DND-41 (cell line): Measurements from ENCODE around the gene GPR161.

ENCODE experiments used
- ATAC-seq: fragments of 200-7000 bp; cut with Tn5 transposase; 3 replicates; pipeline ENCODE4 v1.9.1; 2021; ENCODE audit warnings: low read depth; ENCODE audit not compliant: insufficient read depth
- DNase-seq: peaks from one replicate; pipeline ENCODE4 v3.0.0-alpha.2; 2020
- H2AFZ ChIP-seq: 2 replicates; pipeline ENCODE4 v1.6.0; 2012; ENCODE audit warnings: low read depth, low read length
- H3K27ac ChIP-seq: 2 replicates; pipeline ENCODE4 v1.5.1; 2012; ENCODE audit warnings: low read length, inconsistent platforms
- H3K27me3 ChIP-seq: fragments of 200-600 bp; sonication (generic); 2 replicates; pipeline ENCODE4 v1.6.0; 2012; ENCODE audit warnings: low read length, mild to moderate bottlenecking, inconsistent platforms; ENCODE audit not compliant: insufficient read depth, poor library complexity
- H3K36me3 ChIP-seq: 2 replicates; pipeline ENCODE4 v1.5.1; 2012; ENCODE audit warnings: low read length, inconsistent platforms; ENCODE audit not compliant: insufficient read depth
- H3K4me1 ChIP-seq: 2 replicates; pipeline ENCODE4 v1.5.1; 2012; ENCODE audit warnings: mild to moderate bottlenecking, low read length; ENCODE audit not compliant: insufficient read depth
- H3K4me2 ChIP-seq: 2 replicates; pipeline ENCODE4 v1.6.0; 2012; ENCODE audit warnings: mild to moderate bottlenecking, moderate library complexity, low read length, inconsistent platforms; ENCODE audit not compliant: insufficient read depth
- H3K4me3 ChIP-seq, 2 experiments: fragments of 200-600 bp in 1 of 2; shearing (Covaris generic) in 1 of 2; 2 replicates each; pipeline ENCODE4 v1.5.1; 2012 to 2016; ENCODE audit warnings: inconsistent platforms in 2 of 2, low read length in 2 of 2, mild to moderate bottlenecking in 2 of 2, low read depth in 1 of 2, moderate library complexity in 1 of 2
- H3K79me2 ChIP-seq: 2 replicates; pipeline ENCODE4 v1.6.0; 2012; ENCODE audit warnings: low read length, inconsistent platforms; ENCODE audit not compliant: insufficient read depth
- H3K9ac ChIP-seq: 2 replicates; pipeline ENCODE4 v1.6.0; 2012; ENCODE audit warnings: low read depth, mild to moderate bottlenecking, inconsistent platforms, low read length, moderate library complexity
- H3K9me3 ChIP-seq: 2 replicates; pipeline ENCODE4 v1.5.1; 2012; ENCODE audit warnings: low read length, moderate library complexity, mild to moderate bottlenecking, inconsistent platforms; ENCODE audit not compliant: insufficient read depth, severe bottlenecking
- H4K20me1 ChIP-seq: 2 replicates; pipeline ENCODE4 v1.6.0; 2012; ENCODE audit warnings: low read length; ENCODE audit not compliant: insufficient read depth
- EZH2 ChIP-seq: IDR thresholded peaks from 3 replicates; pipeline ENCODE4 v1.6.1; 2012; ENCODE audit warnings: borderline replicate concordance, low read depth, mild to moderate bottlenecking, moderate library complexity, low read length, inconsistent platforms; ENCODE audit not compliant: severe bottlenecking
- TF ChIP-seq, protein P1 (sequence below): IDR thresholded peaks from 2 replicates; pipeline ENCODE4 v1.5.1; 2012; ENCODE audit warnings: borderline replicate concordance, low read length, moderate library complexity, mild to moderate bottlenecking; ENCODE audit not compliant: poor library complexity, severe bottlenecking; ENCODE audit errors: extremely low read depth

The GPR161 gene

DNA sequence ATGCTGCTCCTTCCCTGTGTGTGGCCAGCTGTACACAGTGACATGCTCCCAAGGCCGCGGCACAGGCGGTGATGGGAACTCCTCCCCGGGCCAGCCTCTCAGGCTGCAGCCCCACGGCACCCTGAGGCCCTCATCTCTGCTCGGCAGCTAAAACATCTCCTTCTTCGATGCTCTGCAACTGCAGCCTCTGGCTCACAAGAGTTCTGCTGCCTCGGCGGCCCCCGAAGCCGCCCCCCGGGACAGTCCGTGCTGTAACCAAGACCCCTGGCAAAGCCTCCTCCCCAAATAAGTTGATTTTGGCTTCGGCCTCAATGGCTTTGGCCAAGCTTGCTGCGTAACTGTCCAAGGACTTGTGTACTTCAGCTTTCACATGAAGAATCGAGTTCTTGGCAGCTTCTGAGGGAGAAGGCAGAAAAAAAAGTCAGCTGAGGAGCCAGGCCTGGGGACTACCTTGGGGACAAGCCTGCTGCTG, 51.3 kb downstream of the GPR161 start:
- Histone ChIP-seq H2AFZ (no peak overlapping the region), H3K27me3 (no peaks in the 10 kb centered on the region), H3K4me1 (no peaks in the 10 kb centered on the region), H3K79me2 (no peaks in the 10 kb centered on the region), H4K20me1 (no peaks in the 10 kb centered on the region), H3K4me3 (no peak overlapping the region), H3K36me3 (peaks cover 21% of the 10 kb centered on the region), H3K9me3 (no peaks in the 10 kb centered on the region), H3K4me2 (no peak overlapping the region), H3K27ac (no peak overlapping the region), H3K9ac (no peak overlapping the region)
- DNase-seq, result no peak
- no peak for ATAC-seq
- TF ChIP-seq EZH2, result no peak
- TF ChIP-seq, protein P1, sequence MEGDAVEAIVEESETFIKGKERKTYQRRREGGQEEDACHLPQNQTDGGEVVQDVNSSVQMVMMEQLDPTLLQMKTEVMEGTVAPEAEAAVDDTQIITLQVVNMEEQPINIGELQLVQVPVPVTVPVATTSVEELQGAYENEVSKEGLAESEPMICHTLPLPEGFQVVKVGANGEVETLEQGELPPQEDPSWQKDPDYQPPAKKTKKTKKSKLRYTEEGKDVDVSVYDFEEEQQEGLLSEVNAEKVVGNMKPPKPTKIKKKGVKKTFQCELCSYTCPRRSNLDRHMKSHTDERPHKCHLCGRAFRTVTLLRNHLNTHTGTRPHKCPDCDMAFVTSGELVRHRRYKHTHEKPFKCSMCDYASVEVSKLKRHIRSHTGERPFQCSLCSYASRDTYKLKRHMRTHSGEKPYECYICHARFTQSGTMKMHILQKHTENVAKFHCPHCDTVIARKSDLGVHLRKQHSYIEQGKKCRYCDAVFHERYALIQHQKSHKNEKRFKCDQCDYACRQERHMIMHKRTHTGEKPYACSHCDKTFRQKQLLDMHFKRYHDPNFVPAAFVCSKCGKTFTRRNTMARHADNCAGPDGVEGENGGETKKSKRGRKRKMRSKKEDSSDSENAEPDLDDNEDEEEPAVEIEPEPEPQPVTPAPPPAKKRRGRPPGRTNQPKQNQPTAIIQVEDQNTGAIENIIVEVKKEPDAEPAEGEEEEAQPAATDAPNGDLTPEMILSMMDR, result no peak

DNA sequence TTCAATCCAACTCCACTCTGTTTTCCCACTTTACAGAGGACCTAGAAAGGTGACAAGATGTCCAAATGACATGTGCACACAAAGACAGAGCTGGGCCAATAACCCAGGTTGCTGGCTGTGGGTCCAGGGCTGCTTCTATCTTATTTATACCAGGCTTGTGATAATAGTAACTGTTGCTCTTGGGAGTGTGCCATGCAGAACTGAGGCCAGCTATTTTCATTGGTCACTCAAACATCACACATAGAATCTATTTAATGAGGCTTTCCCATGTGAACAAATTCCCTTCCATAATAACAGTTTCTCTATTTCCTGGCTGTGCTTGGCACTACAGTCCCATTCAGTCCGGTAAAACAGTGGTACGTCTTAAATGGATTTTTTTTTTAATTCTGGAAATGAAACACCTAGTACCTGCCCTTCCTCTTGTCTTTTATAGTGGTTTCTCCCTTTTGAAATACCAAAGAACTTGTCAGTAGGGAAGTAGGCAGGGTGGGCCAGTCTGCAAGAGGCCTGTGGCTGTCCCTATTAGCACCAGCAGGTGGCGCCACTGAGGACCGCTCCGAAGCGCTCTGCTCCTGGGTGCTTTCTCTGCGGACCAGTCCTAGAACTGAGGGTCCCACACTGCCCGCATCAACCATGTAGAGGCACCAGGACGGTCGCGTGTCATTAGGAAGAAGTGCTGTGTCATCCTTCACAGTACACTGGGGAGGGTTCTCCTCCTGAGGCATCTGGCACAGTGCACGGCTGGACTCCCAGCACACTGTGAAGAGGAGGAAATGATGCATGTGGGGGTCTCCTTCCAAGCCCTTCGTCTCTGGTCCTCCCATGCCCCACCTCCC, 52.1 kb downstream of the GPR161 start:
- no peaks in the 10 kb centered on the region for H3K27me3 ChIP-seq
- H2AFZ ChIP-seq, result no peak overlapping the region
- no peak overlapping the region for H3K4me3 ChIP-seq
- no peaks in the 10 kb centered on the region for H3K4me1 ChIP-seq
- H3K36me3 ChIP-seq, result peaks cover 21% of the 10 kb centered on the region
- H3K4me2 ChIP-seq, result no peak overlapping the region
- H3K79me2 ChIP-seq, result no peaks in the 10 kb centered on the region
- H3K9me3 ChIP-seq, result no peaks in the 10 kb centered on the region
- ATAC-seq (peak; percentile 65), DNase-seq (peak; percentile 57)
- H3K27ac ChIP-seq, result no peak overlapping the region
- no peak for TF ChIP-seq EZH2
- TF ChIP-seq, protein P1, result peak; percentile 90
- H4K20me1 ChIP-seq, result no peaks in the 10 kb centered on the region
- no peak overlapping the region for H3K9ac ChIP-seq

DNA sequence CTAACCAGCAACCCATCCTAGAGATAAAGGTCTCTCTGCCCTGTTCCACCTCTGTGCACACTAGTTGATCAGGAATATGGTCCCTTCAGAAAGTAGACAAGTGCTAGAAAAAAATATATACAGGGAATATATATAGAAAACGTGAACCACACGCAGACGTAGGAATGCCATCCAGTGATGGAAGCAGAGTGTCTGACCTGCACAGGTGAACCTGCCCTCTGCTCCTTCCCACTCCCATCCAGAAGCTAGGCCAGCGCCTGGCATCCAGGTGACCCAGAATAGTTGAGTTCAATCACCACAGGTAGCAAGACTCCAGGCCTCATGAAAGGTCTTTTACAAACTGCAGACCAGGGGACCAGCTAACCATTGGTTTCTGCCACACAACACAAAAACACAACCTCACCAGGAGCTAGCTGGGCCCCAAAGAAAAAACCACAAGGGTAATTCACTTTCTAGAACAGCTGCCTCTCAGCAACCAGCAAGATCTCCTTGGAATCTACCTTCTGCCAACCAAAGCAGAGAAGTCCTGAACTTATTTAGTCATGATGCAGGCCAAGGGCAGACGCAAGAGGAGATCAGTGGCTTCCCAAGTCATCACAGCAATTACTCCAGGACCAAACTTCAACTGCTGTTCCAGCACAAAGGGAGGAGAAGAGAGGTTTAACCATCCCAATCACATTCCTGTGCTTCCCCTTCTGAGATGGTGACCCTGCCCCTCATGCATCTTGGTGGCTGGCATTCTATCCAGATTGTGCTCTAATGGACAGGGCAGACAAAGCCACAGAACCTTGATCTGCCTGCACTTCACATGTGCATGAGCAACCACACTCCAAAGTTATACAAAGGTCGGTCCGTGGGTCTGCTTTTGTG, 53.0 kb downstream of the GPR161 start:
- Histone ChIP-seq H3K9me3 (no peaks in the 10 kb centered on the region), H3K4me1 (no peaks in the 10 kb centered on the region), H3K9ac (no peak overlapping the region), H3K4me3 (no peak overlapping the region), H3K4me2 (no peak overlapping the region), H3K79me2 (no peaks in the 10 kb centered on the region), H3K36me3 (peaks cover 21% of the 10 kb centered on the region), H3K27me3 (no peaks in the 10 kb centered on the region), H2AFZ (no peak overlapping the region), H4K20me1 (no peaks in the 10 kb centered on the region), H3K27ac (no peak overlapping the region)
- DNase-seq (no peak), ATAC-seq (no peak)
- TF ChIP-seq EZH2, result no peak
- TF ChIP-seq, protein P1, result peak; percentile 1
